ENCODE data around the gene PSAT1.
A peak's percentile ranks its signal among the peaks of the same experiment; 100 is the strongest.

The PSAT1 gene

DNA sequence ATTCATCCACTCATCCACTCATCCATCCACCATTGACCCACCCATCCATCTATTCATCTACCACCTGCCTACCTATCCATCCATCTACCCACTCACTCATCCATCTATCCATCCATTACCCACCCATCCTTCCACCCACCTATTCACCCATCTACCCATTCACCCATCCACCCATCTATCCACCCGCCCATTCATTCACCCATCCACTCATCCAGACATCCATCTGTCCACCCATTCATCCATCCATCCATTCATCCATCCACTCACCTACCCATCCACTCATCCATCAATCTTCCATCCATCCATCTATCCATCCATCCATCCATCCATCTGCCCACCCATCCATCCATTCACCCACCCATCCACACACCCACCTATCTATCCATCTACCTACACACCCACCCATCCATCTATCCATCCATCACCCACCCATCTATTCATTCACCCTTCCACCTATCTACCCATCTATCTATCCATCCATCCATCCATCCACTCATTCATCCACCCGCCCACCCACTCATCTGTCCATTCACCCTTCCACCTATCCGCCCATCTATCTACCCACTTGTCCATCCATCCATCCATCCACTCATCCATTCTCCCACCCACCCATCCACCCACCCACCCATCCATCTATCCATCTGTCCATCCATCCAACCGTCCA, 23.2 kb downstream of the PSAT1 start:
- no peak for DNase-seq

DNA sequence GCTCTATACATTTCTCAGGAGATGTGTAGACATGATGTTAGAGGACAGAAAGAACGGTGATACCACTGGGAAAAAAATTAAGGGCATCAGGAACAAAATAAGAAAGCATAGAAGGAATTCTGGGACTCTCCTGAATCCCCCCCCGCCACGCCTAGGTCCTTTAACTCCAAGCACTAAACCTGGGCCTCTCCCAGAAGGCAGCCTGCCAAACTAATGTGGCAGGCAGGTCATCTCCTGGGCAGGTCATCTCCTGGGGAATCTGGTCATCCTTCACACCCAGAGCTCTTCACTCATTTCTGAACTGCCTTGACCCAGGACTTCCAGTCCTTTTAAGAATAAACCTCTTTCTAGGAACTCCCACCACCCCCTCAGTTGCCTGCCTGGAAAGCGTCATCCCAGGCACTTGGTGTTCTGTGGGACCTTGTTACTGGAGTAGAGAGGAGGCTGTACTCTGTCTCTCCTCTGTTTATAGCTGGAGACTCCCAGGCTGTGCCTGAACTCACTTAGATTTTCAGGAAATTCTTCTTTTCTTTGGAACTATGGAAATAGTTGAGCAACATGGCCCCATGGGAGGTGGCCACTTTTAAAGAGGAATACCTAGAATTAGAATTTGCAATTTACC, 24.1 kb downstream of the PSAT1 start:
- no peak for DNase-seq

DNA sequence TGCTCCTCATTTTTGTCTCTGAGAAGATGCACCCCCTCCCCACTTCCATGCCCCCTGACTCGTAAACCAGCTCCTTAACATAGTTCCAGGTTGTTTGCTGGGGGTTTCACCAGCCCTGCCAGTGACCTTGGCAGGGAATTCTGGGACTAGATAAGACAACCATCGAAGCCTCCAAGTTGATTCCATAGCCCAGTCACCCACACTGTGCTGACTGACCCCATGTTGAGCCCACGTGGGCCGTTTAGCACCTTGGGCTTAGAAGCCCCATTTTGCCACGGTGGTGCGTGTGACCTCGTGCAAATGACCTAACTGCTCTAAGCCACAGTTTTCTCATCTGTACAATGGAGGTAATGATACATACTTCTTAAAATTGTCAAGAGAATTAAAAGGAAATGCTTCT, 24.6 kb downstream of the PSAT1 start:
- DNase-seq = no peak

DNA sequence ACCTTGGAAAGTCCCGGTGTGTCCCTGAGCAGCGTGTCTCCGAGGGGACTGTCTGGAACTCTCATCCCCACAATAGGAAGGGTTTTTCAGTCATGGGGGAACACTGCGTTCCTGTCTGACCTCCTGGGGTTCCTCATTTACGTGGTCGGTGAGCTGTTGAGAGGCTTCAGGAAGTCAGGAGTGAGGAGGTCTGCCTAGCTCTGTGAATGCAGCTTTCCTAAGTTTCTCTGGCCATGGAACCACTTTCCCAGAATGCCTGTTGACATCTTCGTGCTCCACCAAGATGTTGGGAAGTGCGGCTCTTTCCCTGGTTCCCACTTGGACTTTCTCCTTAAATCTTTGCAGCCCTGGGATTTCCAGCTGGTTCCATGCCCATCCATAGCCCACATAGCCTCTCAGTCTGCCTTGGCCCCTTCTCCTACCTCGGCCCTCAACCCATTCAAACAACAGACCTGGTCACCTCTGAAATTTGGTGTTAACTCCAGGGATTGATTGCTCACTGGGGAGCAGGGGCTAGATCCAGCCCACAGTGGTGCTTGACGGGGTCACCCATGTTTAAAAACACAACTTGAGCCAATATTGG, 27.2 kb downstream of the PSAT1 start:
- no peak for DNase-seq

DNA sequence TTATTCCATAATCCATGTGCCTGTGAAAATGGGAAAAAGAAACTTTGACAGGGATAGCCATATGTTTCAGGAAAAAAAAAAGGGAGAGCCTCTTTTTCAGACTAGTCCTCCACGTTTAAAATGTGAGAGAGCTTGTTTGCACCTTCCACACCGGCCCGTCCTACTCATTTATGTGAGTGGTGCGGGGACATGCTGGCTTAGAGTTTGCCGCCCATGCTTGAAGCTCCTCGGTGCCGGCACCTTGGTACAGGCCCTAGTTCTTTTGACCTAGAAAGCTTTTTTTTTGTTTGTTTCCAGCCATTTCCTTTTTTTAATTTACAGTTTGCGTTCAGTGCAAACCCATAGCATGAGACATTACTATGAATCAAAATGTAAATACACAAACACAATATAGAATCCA, 27.8 kb downstream of the PSAT1 start:
- no peak for DNase-seq

DNA sequence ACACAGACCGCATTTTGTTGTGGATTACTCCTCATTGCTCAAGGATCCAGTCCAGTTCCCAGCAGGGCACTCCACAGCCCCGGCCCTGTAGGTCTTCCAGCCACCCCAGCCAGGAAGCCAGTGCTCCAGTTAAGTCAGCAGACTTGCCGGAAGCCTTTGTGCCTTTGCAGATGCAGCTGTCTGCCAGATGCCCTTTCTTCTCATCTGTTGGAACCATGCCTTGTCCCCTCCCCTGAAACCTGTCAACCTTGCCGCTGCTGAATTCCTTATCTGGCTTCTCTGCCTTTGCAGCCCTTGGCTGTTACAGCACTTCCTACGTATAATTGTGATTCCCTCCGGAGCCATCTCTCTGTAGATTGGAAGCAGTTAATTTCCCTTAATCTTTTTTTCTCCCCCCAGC, 28.4 kb downstream of the PSAT1 start:
- no peak for DNase-seq

DNA sequence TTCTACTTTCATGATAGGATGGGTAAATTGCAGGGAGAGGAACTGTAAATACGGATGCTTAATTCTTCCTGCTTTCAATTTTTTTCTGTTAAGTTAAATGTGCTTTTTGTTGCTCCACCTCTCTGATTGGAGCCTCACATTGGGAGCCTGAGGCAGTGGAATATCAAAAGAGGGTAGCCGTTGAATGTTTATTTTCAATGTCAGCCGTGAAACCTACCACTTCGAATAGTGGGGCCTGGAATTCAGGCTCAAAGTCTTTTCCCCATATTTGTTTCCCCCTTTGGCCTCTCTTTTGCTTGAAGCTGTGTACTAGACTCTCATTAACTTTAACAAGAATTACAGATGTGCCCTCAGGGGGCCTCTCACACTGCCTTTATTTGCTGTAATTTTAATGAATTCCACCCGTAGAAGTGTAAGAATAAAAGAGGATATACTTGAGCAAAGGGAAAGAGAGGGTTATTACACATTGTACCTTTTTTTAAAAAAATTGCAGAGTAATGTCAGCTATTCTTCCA, 29.0 kb downstream of the PSAT1 start:
- DNase-seq = no peak

DNA sequence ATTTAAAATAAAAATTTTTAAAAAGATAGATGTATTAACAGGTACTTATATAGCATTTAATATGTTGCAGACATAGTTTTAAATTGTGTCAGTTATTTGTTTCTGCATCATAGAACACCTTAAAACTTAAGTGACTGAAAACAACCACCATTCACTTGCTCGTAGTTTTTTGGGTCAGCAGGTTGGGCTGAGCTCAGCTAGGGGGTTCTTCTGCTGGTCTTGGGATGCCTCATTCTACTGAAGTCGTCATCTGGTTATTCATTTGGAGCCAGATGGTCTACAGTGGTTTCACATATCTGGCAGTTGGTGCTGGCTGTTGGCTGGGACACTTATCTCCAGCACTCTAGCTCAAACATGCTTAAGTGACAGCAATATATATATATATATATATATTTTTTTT, 29.6 kb downstream of the PSAT1 start:
- no peak for DNase-seq

DNA sequence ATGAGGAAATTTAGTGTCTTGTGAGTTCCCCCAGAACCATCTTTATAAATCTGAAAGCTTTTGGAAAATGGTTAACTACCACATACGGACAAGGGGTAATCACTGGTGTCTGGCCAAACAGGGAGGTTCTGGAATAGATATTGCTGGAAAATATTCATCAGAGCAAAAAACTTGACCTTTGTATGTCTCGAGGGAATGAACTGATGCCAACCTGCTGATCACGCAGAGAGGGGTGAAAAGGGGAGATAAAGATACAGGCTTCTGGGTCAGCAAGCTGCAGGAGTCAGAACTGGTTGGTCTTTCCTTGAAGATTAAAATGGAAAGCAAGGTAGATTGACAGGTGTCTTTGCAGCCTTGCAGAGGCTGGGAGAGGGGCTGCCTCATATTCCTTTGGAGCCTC, 35.5 kb downstream of the PSAT1 start:
- no peak for DNase-seq

DNA sequence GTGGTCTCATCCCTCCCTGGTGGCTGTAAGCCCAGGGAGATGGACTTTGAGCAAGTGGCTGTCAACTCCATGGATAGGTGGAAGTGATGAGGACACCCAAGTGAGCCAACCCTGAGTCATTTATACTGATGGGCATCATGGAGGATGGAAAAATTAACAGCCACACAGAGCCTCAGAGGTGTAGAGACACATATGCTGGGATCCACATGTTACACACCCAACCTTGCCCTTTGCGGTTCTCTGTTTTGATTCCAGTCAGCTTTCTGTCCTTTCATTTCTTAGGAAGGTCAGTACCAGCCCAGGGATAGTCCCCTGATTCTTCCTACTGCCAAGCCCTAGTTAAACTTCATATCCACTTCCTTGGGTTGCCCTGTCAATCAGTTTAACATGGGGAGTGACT, 51.9 kb downstream of the PSAT1 start:
- DNase-seq = no peak

DNA sequence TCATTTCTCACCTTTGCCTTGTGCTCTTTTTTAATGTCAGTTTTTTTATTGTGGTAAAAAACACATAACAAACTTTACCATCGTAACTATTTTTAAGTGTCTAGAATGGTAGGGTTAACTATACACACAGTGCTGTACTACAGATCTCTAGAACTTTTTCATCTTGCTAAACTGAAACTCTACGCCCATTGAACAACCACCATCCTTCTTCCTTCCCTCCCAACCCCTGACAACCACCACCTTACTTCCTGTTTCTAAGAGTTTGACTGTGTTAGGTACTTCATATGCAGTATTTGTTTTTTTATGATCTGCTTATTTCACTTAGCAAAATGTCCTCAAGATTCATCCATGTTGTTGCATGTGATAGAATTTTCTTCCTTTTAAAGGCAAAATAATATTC, 54.9 kb downstream of the PSAT1 start:
- DNase-seq = peak; percentile 22

DNA sequence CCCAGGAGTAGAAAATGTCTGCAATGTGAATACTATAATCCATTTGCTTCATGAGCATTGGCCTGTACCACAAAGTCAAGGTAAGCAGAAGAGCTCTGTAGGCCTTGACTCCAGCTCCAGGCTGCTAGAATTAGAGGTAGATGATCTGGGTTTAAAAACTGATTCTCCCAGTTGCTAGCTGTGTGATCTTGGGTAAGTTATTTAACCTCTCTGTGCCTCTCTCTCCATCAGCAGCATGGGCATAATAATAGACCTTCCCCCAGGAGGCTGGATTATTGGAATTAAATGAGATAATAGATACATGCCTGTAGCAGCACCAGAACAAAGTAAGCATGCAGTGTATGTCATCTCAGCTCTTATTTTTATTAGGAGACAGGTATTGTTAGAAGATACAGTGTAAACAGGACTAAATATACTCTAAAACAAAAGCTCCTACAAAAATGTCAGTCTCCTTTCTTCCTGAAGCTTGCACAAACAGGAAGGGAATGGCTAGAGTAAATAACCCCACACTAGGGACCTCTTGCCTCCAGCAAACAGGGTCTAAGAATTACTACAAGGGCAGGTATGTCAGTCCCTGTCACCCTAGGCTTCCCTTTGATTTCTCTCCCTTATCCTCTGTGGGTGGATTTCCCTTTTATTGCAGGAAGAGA, 57.5 kb downstream of the PSAT1 start:
- DNase-seq = no peak

DNA sequence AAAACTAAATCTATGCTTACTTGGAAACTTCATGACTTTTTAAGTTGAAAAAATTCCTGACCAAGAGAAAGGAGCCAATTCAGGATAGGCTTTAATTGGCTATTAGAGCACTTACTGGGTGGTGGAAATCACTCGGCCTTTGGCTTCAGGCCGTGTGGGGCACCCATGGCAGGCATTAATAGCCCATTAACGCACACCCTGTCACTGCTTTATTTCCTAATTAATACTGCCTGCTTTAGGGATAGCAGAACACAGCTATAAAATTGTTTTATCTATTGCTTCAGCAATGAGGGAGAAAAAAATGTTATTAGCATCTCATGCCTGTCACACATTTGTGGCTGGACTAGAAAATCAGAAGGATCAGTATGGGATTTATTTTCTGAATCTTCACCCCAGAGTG, 58.1 kb downstream of the PSAT1 start:
- DNase-seq = no peak

DNA sequence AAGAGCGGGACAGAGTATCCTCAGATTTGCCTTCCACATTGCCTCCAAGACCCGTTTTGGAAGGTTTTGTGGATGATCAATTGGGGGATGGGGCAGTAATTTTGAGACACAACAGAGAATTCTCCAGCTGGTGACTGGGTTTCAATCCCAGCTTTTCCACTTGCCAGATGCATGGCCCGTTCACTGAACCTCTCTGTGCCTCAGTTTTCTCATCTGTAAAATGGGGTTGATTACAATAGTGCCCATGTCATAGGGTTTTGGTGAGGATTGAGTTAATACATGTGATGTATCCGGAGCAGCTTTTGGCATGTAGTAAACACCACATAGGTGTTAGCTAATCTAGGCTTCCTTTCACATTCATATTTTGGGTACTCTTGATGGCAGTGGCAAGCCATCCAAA, 59.7 kb downstream of the PSAT1 start:
- no peak for DNase-seq

DNA sequence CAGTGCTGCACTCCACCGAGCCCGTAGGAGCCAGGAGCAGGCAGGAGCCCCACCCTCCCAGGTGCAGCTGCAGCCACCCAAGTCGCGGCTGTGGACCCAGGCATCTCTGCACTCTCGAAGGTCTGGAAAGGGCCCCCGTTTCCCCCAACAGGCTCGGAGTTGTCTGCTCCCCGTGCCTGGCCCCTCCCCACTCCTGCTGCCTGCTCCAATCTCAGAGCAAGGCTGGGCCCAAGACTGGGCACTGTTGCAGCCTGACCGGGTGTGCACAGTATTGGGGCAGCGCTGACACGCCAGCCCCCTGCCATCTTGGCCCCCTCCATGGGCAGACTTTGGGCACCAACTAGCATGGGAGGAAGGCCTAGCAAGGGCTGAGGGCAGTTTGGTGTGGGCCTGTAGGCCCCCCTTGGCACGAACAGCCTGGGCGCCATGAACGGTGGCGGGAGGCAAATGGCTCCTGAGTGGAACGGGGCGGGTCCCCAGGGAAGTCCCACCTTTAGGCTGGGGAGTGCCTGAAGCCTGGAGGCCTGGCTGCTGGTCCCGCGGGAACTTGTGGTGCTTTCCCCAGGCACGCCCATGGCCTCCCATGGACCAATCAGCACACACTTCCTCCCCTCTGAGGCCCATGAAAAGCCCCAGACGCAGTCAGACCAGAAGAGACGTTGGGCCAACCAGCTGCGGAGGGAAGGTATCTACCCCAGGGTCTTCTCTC, 60.4 kb downstream of the PSAT1 start:
- DNase-seq = no peak

DNA sequence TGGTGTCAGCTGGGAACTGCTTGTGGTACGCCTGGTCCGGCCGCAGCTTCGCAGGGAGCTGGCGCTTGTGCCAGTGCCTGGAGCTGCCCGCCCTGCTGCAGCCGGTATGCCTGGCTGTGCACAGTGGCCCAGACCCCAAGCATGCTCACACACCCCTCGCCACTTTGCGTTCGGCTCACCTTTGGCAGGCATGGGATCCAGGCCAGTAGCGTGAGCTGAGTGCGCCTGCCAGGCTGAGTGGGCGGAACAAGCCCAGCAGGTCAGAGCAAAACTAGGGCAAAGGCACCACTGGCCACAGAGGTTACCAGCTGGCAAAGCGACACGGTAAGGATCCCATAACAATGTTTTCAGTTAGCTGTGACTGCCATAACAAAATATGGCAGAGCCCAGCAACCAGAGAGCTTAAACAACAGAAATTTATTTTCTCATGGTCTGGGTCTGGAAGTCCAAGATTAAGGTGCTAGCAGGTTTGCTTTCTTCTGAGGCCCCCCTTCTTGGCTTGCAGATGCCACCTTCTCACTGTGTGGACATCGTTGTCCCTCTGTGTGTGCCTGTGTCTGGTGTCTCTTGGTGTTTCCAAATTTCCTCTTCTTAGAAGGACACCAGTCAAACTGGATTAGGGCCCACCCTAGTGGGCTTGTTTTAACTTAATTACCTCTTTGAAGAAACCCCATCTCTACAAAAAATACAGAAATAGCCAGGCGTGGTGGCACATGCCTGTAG, 61.6 kb downstream of the PSAT1 start:
- no peak for DNase-seq

DNA sequence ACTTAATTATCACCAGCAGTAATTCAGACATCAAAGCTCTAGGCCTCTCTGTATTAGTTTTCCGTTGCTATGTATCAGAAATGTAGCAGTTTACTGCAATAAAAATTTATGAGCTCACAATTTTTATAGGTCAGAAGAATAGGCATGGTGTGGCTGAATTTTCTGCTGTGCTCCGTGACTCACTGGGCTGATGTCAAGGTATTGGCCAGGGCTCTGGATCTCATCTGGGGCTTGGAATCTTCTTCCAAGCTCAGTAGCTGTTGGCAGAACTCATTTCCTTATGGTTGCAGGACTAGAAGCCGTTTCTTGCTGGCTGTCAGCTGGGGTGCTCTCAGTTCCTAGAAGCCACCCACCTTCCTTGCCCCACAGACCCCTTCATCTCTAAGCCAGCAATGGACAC, 66.3 kb downstream of the PSAT1 start:
- DNase-seq = no peak

DNA sequence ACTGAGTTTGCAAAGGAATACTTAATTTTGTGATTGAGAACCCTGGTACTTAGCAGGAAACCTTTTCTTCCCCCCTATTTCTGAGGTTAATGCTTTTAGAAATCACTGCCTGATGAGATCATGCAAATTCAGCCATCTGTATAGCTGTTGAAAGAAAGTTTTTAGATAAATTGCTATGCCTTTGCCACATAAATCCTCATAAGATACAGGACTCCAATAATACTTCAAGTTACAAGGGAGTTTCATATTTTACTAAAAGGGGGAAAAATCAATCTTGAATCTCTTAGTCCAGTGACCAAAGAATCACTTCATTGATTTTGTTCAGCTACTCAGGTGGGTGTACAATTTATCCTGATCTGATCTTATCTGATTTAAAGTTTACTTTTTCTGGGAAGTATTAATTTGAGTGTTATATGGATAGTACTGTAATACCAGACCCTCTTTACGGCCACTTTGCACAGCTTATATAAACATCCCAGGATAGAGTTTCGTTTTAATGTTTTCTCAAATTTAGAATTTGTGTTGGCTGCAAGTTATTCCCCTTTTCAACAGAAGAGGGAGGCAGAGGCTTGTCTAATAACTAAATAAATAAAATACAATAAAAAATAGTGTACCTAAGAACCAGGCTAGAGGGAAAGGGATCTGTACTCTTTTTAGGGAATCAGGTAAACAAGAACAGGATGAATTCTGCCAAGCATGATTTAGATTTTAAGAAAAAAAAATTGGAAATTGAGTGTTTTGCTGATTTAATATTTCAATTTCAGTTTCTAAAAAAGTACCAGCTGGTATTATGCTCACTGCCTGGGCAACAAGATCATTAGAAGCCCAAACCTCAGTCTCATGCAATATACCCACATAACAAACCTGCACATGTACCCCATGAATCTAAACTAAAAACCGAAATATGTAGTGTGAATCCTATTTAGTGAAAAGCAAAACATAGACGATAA, 69.1 kb downstream of the PSAT1 start:
- no peak for DNase-seq

DNA sequence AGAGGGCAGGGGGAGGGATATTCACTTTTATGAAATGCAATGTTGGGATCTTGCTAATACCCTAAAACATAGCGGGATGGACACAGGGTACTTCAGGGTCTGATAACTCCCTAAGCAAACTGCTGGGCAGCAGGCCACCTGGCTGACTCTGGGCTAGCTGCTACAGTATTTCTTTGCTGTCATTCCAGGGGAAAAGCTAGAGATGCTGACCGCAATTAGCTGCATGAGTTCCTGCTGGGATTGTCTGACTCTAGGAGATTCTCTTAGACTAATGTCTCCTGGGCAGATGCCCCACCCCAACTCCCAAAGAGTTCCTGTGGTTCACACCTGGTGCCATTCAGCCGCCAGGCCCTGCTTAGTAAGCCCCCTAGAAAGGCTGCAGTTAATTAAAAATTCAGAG, 69.9 kb downstream of the PSAT1 start:
- no peak for DNase-seq

DNA sequence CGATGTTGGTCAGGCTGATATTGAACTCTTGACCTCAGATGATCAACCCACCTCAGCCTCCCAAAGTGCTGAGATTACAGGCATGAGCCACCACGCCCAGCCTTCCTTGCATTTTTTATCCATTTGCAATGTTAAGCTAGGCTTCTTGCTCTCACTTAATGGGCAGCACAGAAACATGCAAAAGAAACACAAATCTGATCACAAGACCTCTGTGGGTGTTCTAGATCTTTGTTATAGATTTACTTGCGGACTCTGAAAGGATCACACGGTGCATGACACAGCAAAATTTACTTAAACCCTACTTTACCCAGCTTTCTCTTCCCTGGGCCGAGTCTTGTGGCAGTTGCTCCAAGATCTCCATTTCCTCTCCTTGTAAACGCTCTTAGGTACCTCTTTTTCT, 71.3 kb downstream of the PSAT1 start:
- no peak for DNase-seq

DNA sequence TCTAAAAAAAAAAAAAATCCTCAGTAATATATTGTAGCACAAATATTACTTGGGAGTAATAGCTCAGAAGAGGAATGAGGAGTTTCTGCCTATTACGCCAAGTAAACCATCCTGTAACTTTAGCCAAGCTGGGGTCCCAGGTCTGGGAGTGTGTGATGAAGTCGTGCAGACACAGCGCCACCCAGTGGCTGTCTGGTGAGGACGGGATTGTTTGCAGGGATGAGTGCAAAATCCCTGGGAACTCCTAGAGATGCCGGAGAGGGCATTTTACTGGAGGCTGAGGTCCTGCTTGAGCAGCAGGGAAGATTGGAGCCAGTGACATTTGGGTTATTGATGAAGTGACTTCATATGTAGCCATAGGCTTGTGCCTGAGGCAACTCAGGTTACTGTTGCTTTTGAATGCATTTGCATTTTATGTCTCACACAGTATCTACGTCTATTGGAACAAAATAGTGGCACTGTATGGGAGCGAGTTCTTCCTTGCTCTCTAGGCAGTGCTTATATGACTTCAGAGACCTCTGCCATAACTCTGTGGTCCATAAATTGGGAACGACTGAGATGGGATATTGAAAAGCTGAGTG, 72.8 kb downstream of the PSAT1 start:
- DNase-seq = peak; percentile 45
